NB4 (cell line): ENCODE results near the gene HS6ST3.

Source experiments
- DNase-seq: peaks from one replicate; pipeline ENCODE4 v3.0.0; 2010; ENCODE audit warnings: low read depth
- H3K4me3 ChIP-seq: one replicate; pipeline ENCODE4 v1.5.1; 2011; ENCODE audit warnings: mild to moderate bottlenecking, low read depth, low read length, moderate library complexity
- MYC ChIP-seq: IDR thresholded peaks from 2 replicates; pipeline ENCODE4 v1.6.1; 2011; ENCODE audit warnings: low read depth, low read length
- POLR2A ChIP-seq: IDR thresholded peaks from 2 replicates; pipeline ENCODE4 v1.6.1; 2011; ENCODE audit warnings: mild to moderate bottlenecking; ENCODE audit not compliant: insufficient read length; ENCODE audit errors: extremely low read depth
- TF ChIP-seq, protein P1 (sequence below): IDR thresholded peaks from 2 replicates; pipeline ENCODE4 v1.6.1; 2011; ENCODE audit warnings: low read depth, low read length
- TF ChIP-seq, protein P2 (sequence below): IDR thresholded peaks from one replicate; pipeline ENCODE4 v1.5.1; 2012; ENCODE audit warnings: low read depth, low read length

Gene HS6ST3

DNA sequence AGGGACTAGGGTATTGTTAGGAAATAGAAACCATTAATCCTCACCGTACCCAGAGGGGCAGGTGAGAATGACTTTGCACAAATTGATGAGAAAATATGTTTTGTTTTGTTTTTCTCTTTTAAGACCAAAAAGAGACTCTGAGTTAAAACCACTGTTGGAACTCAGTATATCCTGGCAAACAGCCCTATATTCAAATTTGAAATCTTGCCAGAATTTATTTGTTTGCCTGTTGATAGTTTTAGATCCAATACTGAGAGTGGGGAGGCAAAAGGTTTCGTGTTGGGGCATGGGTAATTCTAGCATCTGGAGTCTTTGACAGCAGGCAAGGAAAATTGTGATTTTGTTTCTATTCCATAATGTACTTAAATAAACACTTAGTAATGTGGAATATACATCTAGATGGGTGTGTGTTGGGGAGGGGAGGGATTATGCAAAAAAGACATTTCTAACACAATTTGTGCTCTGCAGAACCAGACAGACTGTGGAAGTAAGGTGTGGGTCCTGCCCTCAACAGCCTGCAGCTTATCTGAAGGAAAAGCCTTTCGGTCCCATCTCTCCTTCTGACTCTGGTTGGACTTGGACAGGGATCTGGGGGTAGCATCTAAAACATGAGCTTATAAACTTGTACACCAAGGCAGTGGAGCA, 713.7 kb downstream of the HS6ST3 start:
- H3K4me3 ChIP-seq, result no peak overlapping the region
- no peak for DNase-seq
- TF ChIP-seq MYC (no peak), POLR2A (no peak)
- TF ChIP-seq, protein P1, sequence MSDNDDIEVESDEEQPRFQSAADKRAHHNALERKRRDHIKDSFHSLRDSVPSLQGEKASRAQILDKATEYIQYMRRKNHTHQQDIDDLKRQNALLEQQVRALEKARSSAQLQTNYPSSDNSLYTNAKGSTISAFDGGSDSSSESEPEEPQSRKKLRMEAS, result no peak
- TF ChIP-seq, protein P2, sequence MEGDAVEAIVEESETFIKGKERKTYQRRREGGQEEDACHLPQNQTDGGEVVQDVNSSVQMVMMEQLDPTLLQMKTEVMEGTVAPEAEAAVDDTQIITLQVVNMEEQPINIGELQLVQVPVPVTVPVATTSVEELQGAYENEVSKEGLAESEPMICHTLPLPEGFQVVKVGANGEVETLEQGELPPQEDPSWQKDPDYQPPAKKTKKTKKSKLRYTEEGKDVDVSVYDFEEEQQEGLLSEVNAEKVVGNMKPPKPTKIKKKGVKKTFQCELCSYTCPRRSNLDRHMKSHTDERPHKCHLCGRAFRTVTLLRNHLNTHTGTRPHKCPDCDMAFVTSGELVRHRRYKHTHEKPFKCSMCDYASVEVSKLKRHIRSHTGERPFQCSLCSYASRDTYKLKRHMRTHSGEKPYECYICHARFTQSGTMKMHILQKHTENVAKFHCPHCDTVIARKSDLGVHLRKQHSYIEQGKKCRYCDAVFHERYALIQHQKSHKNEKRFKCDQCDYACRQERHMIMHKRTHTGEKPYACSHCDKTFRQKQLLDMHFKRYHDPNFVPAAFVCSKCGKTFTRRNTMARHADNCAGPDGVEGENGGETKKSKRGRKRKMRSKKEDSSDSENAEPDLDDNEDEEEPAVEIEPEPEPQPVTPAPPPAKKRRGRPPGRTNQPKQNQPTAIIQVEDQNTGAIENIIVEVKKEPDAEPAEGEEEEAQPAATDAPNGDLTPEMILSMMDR, result no peak

DNA sequence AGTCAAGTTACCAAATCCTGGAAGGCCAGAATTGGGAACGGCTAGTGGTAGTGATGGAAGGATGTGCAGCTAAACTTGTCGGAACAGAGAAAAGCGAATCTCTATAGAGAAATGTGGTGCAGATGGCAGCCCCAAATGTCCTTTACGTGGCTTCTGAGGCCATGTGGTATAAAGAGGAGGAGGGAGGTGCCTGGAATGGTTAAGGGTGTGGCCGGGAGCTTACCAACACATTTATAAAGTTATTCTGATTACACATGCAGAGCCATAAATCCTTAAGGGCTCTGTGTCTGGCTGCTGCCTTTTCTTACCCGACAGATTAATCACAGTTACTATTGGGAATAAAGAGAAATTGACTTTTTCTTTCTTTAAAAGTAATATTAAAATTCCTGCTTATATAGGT, 714.3 kb downstream of the HS6ST3 start:
- TF ChIP-seq, protein P1, result no peak
- TF ChIP-seq, protein P2, result no peak
- TF ChIP-seq POLR2A (no peak), MYC (no peak)
- DNase-seq, result no peak
- no peak overlapping the region for H3K4me3 ChIP-seq

DNA sequence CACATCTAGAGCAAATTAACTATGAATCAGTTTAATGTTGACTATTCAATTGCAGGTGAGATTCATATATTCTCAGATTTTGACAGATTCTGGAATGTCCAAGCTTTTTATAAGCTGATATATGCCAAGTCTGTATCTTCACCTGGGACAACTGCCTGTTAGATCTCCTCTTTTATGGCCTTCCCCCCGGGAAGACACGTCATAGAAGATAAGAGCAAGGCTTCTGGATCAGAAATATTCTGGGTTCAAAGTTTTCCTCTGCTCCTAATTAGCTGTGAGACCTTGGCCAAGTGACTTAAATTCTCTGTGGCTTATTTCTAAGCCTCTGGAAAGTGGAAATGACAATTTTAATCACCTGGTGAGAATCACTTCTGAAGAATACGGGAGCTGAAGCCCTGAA, 716.8 kb downstream of the HS6ST3 start:
- H3K4me3 ChIP-seq, result no peak overlapping the region
- no peak for DNase-seq
- TF ChIP-seq, protein P2, result no peak

DNA sequence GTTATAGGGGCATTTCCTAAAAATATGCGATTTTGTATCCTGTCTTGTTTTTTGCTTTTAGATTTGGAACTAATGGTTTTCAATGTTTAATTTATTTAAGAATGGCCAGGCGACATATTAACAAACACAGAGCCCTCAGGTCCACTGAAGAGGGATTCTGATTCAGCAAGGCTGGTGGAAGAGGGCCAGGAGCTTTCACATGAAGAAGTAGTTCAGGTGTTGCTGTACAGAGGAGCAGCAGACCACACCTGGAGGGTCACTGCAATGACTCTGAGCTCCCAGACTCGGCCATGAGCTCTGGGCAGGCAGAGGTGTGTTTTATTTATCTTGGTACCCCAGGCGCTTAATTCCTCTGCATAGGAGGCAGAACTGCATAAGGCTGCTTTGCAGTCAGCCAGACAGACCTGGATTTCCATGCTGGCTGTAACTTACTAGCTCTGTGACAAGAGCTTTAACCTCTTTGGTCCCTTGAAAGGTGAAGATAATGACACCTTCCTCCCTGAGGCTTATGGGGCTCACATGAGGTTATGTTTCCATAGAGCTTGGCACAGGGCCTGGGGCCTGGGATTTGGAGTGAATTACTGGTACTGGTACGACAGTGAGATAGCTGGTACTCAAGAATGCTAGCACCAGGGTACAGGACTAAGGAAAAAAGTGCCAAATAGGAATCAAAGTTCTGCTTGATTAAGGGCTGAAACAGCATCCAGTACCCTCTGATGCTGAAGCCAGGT, 719.6 kb downstream of the HS6ST3 start:
- TF ChIP-seq MYC (no peak), POLR2A (no peak)
- H3K4me3 ChIP-seq, result no peak overlapping the region
- DNase-seq, result no peak

DNA sequence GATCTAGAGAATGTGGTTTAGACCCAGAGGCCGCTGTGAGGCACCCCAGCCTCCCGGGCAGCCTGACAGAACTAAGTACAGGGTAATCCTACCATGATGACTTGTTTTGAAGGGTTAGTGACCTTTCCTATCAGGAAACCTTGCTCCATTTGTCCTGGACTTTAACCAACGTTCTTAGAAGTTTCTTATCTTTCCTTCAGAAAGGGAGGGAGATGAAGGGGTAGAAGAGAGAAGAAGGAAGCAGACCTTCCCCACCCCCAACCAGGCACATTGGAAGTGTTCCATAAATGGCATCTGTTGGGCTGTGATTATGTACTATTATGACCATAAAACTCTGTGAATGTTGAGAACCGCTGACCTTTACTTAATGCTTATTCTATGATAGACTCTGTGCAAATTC, 720.2 kb downstream of the HS6ST3 start:
- DNase-seq, result no peak
- no peak overlapping the region for H3K4me3 ChIP-seq
- TF ChIP-seq, protein P1, result no peak
- no peak for TF ChIP-seq MYC
- TF ChIP-seq POLR2A, result no peak
- TF ChIP-seq, protein P2, result no peak

DNA sequence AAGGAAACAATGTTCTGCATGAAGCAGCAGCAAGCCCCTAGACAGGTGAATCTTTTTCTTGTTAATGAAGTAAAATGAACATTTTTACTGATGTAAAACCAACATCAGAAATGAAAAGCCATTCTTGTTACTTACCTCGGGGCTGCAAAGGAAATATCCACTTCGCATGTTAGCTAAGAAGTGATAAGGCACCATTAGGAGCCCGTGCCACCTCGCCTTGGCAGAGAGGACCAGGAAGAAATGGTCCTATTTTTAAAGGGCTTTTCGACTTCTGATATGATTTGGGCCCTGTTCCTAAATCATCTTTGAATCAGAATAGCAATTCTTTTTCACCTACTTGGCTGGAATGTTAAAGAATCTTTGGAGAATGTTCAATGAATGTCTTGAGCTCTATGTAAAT, 721.1 kb downstream of the HS6ST3 start:
- H3K4me3 ChIP-seq, result no peak overlapping the region
- TF ChIP-seq MYC (no peak), POLR2A (no peak)
- TF ChIP-seq, protein P1, result no peak
- TF ChIP-seq, protein P2, result no peak
- DNase-seq, result no peak
